ENCODE measurements around the gene GRAMD4.

The GRAMD4 gene

GRCh38 chr22:46682011-46682731 is 62.0 kb downstream of the GRAMD4 start:
- H3K27ac ChIP-seq, result no peak overlapping the region
- ChIA-PET POLR2A (ENCODE audit: low non-redundant PET) (no interaction called here), CTCF (interaction anchor here (0.6 to 0.9 kb wide), 3 partner anchors 10 to 1810 kb away, joined by 3 read pairs; no protein-coding TSS in a partner anchor)
- no peak for DNase-seq (ENCODE audit: low spot score)
- TF ChIP-seq CTCF (conservative IDR thresholded peaks at IDR 0.05; ENCODE audit: low read depth), result no peak

GRCh38 chr22:46684706-46685105 is 64.5 kb downstream of the GRAMD4 start:
- DNase-seq (ENCODE audit: low spot score), result no peak
- peak overlapping the region; percentile 36 for H3K27ac ChIP-seq
- ChIA-PET CTCF (no interaction called here), POLR2A (ENCODE audit: low non-redundant PET) (no interaction called here)
- no peak for TF ChIP-seq CTCF (conservative IDR thresholded peaks at IDR 0.05; ENCODE audit: low read depth)

GRCh38 chr22:46686221-46687047 is 66.2 kb downstream of the GRAMD4 start:
- ChIA-PET CTCF (no interaction called here), POLR2A (ENCODE audit: low non-redundant PET) (no interaction called here)
- no peak overlapping the region for H3K27ac ChIP-seq
- TF ChIP-seq CTCF (conservative IDR thresholded peaks at IDR 0.05; ENCODE audit: low read depth), result no peak
- DNase-seq (ENCODE audit: low spot score), result no peak

DNA sequence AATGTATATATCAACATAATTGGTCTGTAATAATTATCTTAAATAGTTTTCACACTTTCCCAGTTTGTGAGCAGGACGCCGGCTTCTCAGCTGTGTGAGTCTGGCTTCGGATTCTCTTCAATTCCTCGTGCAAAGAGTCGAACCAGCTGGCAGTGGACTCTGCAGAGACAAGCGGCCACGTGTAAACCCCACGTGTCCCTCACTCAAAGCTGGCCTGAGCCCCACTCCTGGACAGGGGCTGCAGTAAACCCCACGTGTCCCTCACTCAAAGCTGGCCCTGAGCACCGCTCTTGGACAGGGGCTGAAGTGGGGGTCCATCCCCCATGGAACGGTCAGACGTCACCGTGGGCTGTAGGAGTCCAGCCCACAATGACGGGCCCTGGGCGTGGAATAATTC is 66.9 kb downstream of the GRAMD4 start:
- no peak overlapping the region; the same call in 1 of the 2 replicates for H3K27ac ChIP-seq
- ChIA-PET CTCF (no interaction called here), POLR2A (ENCODE audit: low non-redundant PET) (no interaction called here)
- DNase-seq (ENCODE audit: low spot score), result no peak
- no peak for TF ChIP-seq CTCF (conservative IDR thresholded peaks at IDR 0.05; ENCODE audit: low read depth)

DNA sequence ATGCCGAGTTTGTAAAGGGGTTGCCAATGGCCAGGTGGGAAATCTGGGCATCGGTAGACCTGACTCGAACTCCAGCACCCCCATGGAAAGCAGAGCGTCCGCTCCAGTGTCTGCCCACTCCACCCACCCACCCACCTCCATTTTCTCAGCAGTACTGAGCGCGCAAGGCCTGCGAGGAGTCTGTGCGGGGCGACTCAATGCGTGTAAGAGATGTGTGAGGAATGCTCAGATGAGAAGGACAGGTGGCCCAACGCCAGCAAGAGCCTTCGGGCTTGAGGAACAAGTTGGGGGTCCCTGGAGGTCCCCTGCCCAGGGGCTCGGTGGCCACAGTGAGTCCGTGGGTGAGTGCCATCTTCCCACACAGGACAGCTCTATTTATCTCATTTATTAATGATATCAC is 67.3 kb downstream of the GRAMD4 start:
- TF ChIP-seq CTCF (conservative IDR thresholded peaks at IDR 0.05; ENCODE audit: low read depth), result no peak
- no peak for DNase-seq (ENCODE audit: low spot score)
- H3K27ac ChIP-seq, result peak overlapping the region; percentile 26; the same call in 1 of the 2 replicates
- CTCF ChIA-PET, result no interaction called here
- POLR2A ChIA-PET (ENCODE audit: low non-redundant PET), result no interaction called here

DNA sequence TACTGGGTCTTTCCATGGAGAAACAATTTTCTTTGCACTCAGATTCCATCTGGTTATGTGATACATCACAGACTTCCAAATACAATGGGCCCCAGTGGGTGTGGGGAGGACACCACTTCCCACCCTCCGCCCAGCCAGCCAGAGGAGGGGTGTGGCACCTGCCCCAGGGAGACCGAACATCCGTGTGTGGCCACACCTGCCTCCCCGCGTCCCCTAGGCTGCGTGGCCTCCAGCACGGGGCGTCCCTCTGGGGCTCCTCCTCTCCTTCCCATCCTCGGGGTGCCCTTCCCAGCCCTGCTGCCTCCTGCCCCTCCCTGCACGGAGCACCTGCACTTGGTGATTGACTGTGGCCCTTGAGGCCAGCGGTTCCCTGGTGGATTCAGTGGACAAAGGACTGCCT is 68.8 kb downstream of the GRAMD4 start:
- peak overlapping the region; percentile 26; the same call in 1 of the 2 replicates for H3K27ac ChIP-seq
- no peak for TF ChIP-seq CTCF (conservative IDR thresholded peaks at IDR 0.05; ENCODE audit: low read depth)
- POLR2A ChIA-PET (ENCODE audit: low non-redundant PET), result no interaction called here
- no peak for DNase-seq (ENCODE audit: low spot score)
- CTCF ChIA-PET, result no interaction called here

All from RWPE1 (cell line).